IPS-18a (cell line): ENCODE measurements around the gene TCEANC2.
"Not testable (repeated sequence)": the region's sequence is repeated elsewhere in the genome, so short reads cannot be mapped to it uniquely, and the experiment has no call there.

Experiments
- H3K27ac ChIP-seq: one replicate; pipeline ENCODE4 v1.5.1; 2013; ENCODE audit warnings: low read length
- H3K27me3 ChIP-seq: one replicate; pipeline ENCODE4 v1.6.1; 2013; ENCODE audit warnings: mild to moderate bottlenecking, low read length; ENCODE audit not compliant: control insufficient read depth, insufficient read depth
- H3K36me3 ChIP-seq: one replicate; pipeline ENCODE4 v1.6.1; 2013; ENCODE audit warnings: low read depth, low read length; ENCODE audit not compliant: control insufficient read depth
- H3K4me1 ChIP-seq: one replicate; pipeline ENCODE4 v1.6.1; 2013; ENCODE audit warnings: low read depth, low read length; ENCODE audit not compliant: control insufficient read depth
- H3K4me3 ChIP-seq: one replicate; pipeline ENCODE4 v1.5.1; 2013; ENCODE audit warnings: low read length
- H3K9ac ChIP-seq: one replicate; pipeline ENCODE4 v1.6.1; 2013; ENCODE audit warnings: mild to moderate bottlenecking, low read length, moderate library complexity
- H3K9me3 ChIP-seq: one replicate; pipeline ENCODE4 v1.6.1; 2013; ENCODE audit warnings: low read depth, low read length; ENCODE audit not compliant: control insufficient read depth

TCEANC2 gene

GRCh38 chr1:54095546-54096226 lies 42.3 kb downstream of the TCEANC2 start:
- Histone ChIP-seq H3K36me3 (no peaks in the 10 kb centered on the region), H3K27me3 (no peaks in the 10 kb centered on the region), H3K27ac (no peak overlapping the region), H3K4me1 (no peaks in the 10 kb centered on the region), H3K9me3 (no peaks in the 10 kb centered on the region), H3K9ac (no peak overlapping the region), H3K4me3 (no peak overlapping the region)

DNA sequence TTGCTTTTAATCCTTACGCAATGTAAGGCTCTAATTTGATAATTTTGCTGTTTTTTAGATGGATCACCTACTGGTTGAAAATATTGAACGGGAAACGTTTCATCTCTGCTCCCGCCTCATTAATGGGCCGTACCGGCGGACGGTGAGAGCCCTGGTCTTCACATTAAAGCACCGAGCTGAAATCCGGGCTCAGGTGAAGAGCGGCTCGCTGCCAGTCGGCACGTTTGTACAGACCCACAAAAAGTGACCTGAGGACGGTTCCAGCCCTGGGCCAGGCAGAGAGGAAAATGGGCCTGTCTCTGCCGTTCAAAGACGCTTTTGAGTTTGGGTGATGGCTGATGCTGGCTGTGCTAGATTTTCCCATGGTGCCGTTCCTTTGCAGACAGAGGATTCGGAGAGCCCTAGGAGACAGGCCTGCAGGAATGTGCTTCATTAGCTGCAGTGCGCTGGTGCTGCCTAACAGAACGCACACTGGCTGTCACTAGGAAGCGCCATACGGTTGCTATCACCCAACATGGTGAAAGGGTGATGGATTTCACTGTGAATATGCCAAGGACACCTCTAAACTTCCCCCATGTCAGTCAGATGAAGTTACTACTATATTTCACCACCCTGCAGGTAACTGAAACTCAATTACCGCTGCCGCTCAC lies 42.9 kb downstream of the TCEANC2 start:
- Histone ChIP-seq H3K27ac (no peak overlapping the region), H3K9ac (no peak overlapping the region), H3K9me3 (no peaks in the 10 kb centered on the region), H3K4me1 (no peaks in the 10 kb centered on the region), H3K27me3 (no peaks in the 10 kb centered on the region), H3K4me3 (no peak overlapping the region), H3K36me3 (no peaks in the 10 kb centered on the region)

DNA sequence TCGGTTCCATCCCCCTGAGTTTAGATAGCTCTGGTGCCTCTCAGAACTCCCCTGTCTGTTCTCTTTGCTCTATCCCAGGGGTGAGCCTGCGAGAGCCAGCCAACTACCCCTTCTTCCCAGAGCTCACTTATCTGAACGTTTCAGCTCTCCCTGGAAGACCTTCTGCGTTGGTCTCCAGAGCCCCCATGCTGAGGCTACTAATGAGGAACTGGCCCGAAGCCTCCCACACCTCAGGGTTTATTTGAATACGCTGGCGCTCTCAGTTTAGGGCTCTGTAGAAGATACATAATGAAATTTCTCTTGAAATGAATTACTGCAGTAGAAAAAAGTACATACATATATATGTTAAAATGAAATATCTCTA lies 43.5 kb downstream of the TCEANC2 start:
- H3K36me3 ChIP-seq: no peaks in the 10 kb centered on the region
- no peak overlapping the region for H3K9ac ChIP-seq
- H3K27ac ChIP-seq: no peak overlapping the region
- no peak overlapping the region for H3K4me3 ChIP-seq
- no peaks in the 10 kb centered on the region for H3K27me3 ChIP-seq
- no peaks in the 10 kb centered on the region for H3K9me3 ChIP-seq
- H3K4me1 ChIP-seq: no peaks in the 10 kb centered on the region

DNA sequence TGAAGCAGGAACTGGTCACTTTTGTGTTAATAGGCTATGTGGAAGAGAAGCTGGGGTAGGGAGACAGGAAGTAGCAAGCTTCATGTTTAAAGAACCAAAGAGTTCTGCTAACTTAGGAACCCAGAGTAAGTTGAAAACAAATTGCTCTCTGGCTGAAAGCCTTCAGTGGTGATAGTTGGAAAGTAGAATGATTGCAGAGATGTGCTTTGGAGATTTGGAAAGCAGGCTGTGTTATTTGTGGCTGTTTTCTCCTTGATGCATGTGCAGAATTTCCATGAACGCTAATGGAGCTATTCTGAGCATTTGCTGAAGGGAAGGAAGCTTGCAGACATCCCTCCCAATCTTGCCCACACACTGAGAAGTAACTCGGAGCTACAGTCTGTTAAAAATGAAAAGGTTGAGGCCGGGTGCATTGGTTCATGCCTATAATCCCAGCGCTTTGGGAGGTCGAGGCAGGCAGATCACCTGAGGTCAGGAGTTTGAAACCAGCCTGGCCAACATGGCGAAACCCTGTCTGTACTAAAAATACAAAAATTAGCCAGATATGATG lies 45.7 kb downstream of the TCEANC2 start:
- Histone ChIP-seq H3K27me3 (no peaks in the 10 kb centered on the region), H3K9ac (no peak overlapping the region), H3K36me3 (no peaks in the 10 kb centered on the region), H3K4me1 (no peaks in the 10 kb centered on the region), H3K27ac (no peak overlapping the region), H3K4me3 (no peak overlapping the region), H3K9me3 (no peaks in the 10 kb centered on the region)

DNA sequence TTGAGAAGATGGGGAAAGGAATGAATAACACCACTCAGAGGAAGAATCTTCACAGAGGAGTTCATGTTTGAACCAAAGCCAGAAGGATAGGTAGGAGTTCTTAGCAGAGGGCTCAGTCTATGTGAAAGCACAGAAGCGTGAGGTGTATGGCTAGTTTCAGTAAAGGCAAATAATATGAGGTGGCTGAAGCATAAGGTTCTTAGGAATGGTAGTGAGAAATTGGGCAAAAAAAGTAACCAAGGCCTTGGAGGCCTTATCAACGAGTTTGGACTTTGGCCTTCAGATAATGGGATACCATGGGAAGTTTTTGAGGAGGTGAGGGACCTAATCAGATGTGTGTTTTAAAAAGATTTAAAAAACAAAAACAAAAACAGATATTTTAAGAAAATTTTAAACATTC lies 47.1 kb downstream of the TCEANC2 start:
- no peak overlapping the region for H3K4me3 ChIP-seq
- no peak overlapping the region for H3K27ac ChIP-seq
- no peak overlapping the region for H3K9ac ChIP-seq
- no peaks in the 10 kb centered on the region for H3K4me1 ChIP-seq
- no peaks in the 10 kb centered on the region for H3K27me3 ChIP-seq
- H3K9me3 ChIP-seq: no peaks in the 10 kb centered on the region
- H3K36me3 ChIP-seq: no peaks in the 10 kb centered on the region

DNA sequence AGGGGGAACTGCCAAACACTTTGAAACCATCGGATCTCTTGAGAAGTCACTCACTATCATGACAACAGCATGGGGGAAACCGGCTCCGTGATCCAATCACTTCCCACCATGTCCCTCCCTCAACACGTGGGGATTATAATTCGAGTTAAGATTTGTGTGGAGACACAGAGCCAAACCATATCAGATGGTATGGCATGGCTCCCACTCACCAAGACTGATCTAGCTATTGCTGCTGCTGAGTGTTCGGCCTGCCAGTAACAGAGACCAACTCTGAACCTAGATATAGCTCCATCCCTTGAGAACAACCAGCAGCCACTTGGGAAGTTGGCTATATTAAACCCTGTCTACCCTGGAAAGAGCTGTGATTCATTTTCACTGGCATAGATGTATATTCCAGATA lies 50.0 kb downstream of the TCEANC2 start:
- Histone ChIP-seq H3K36me3 (no peaks in the 10 kb centered on the region), H3K9ac (no peak overlapping the region), H3K27ac (no peak overlapping the region), H3K4me3 (no peak overlapping the region), H3K9me3 (no peaks in the 10 kb centered on the region), H3K4me1 (no peaks in the 10 kb centered on the region), H3K27me3 (no peaks in the 10 kb centered on the region)

- not testable (repeated sequence) for H3K4me1 ChIP-seq, H3K9ac ChIP-seq, H3K27ac ChIP-seq, H3K27me3 ChIP-seq, H3K9me3 ChIP-seq, H3K36me3 ChIP-seq, H3K4me3 ChIP-seq
Measured at GRCh38 chr1:54104613-54105012, 51.2 kb downstream of the TCEANC2 start.

- no peak overlapping the region for H3K9ac ChIP-seq
- no peaks in the 10 kb centered on the region for H3K27me3 ChIP-seq
- H3K27ac ChIP-seq: no peak overlapping the region
- H3K36me3 ChIP-seq: no peaks in the 10 kb centered on the region
- H3K4me1 ChIP-seq: no peaks in the 10 kb centered on the region
- H3K4me3 ChIP-seq: no peak overlapping the region
- H3K9me3 ChIP-seq: no peaks in the 10 kb centered on the region
Measured at GRCh38 chr1:54105080-54105479, 51.7 kb downstream of the TCEANC2 start.

GRCh38 chr1:54105736-54106269 lies 52.4 kb downstream of the TCEANC2 start:
- H3K9ac ChIP-seq: no peak overlapping the region
- H3K9me3 ChIP-seq: no peaks in the 10 kb centered on the region
- no peaks in the 10 kb centered on the region for H3K4me1 ChIP-seq
- H3K36me3 ChIP-seq: no peaks in the 10 kb centered on the region
- no peaks in the 10 kb centered on the region for H3K27me3 ChIP-seq
- H3K27ac ChIP-seq: no peak overlapping the region
- H3K4me3 ChIP-seq: no peak overlapping the region

GRCh38 chr1:54107131-54107530 lies 53.7 kb downstream of the TCEANC2 start:
- no peaks in the 10 kb centered on the region for H3K36me3 ChIP-seq
- no peaks in the 10 kb centered on the region for H3K4me1 ChIP-seq
- no peak overlapping the region for H3K27ac ChIP-seq
- no peak overlapping the region for H3K4me3 ChIP-seq
- H3K27me3 ChIP-seq: no peaks in the 10 kb centered on the region
- H3K9ac ChIP-seq: no peak overlapping the region
- no peaks in the 10 kb centered on the region for H3K9me3 ChIP-seq

- Histone ChIP-seq H3K4me1 (no peaks in the 10 kb centered on the region), H3K9me3 (no peaks in the 10 kb centered on the region), H3K4me3 (no peak overlapping the region), H3K27ac (no peak overlapping the region), H3K36me3 (no peaks in the 10 kb centered on the region), H3K9ac (no peak overlapping the region), H3K27me3 (no peaks in the 10 kb centered on the region)
Measured at GRCh38 chr1:54108156-54108555, 54.7 kb downstream of the TCEANC2 start.
